HG03457 (cell line): Measurements from ENCODE around the gene GNB1L.
"Not testable (repeated sequence)": the region's sequence is repeated elsewhere in the genome, so short reads cannot be mapped to it uniquely, and the experiment has no call there.

ENCODE experiments used
- ATAC-seq: cut with Tn5 transposase; IDR thresholded peaks from one replicate; pipeline ENCODE4 v1.9.1; 2021; ENCODE audit warnings: moderate number of reproducible peaks; ENCODE audit not compliant: unreplicated experiment

The GNB1L gene

DNA sequence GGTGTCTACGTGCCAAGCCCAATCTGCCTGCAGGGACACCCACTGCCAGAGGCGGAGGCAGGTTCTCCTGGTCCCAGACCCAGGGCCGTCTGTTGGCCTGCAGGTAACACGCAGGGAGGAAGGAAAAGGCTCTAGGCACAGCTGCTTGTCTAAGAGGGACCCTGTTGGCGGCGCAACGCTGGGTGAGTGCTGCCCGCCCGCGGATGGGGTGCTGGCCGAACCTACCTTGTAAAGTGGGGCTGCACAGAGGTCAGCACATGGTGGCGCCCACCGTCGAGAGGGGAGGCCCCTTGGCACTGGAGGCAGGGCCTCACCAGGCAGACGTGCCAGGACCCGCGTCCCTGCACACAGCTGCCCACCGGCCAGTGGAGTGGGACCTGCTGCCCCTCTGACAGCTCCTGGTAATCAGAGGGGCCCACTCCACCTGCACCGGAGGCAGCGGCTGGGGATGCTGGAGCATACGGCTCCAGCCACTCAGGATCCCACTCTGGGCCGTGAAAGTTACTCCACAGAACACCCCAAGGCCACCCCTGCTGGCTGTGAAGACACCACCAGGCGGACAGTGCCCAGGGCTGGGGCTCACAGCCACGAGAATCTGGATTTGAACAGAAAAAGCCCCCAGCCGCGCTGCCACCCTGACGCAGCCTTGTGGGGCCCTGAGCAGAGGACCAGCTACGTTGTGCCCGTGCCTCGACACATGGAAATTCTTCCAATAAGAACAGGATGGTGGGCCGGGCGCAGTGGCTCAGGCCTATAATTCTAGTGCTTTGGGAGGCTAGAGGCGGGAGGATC lies 70.1 kb downstream of the GNB1L start:
- ATAC-seq, result no peak

DNA sequence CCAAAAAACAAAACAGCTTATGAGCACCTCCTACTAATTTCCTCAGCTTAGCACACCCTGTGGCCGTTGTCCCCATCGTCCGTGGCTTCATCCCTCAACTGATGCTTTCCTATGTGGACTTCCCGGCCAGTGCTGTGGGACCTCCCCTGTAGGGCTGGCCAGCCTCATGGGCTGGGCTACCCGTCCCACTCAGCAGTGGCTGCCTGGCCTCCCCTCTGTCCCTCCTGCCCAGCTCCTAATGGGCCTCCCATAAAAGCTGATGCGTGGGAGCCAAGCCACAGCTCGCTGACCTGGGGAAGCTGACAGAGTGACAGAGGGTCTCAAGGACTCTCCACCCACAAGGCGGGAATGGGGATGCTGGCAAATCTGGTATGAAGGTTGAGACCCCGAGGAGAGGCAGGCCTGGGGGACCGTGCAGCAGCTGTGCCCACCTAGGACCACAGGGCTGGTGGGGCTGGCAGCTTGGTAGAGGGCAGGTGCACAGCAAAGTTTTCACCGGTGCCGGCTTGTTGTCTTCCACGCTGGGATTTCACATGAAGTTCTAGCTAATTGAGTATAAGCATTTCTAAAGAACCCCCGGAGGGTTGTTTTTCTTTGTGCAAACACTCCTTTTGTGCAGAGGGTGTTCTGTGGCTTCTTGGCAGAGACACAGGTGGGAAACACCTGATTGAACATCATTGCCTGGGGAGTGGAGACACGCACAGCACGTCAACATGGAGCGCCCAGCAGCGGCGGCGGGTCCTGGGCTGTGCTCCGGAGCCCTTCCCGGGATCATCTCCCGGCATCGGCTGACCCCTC lies 70.9 kb downstream of the GNB1L start:
- ATAC-seq, result no peak

DNA sequence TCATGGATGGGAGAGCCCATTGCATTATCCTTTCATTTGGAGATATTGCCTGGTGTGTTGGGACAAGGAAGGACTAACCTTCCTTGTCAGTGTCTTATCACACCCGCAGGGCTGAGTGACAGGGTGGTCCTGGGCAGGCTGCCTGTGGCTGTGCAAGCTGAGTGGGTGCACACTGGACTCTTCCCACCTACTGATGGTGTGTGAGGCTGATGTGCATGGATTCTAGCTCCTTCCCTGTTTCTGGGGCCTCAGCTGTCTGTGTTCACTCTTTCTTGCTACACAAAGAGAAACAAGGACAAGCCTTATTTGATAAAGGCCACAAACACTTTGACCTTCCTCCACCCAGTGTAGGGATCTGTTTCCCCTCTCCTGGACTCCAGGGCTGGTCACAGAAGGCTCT lies 72.1 kb downstream of the GNB1L start:
- no peak for ATAC-seq

GRCh38 chr22:19779685-19780268 lies 74.9 kb downstream of the GNB1L start:
- ATAC-seq, result no peak

DNA sequence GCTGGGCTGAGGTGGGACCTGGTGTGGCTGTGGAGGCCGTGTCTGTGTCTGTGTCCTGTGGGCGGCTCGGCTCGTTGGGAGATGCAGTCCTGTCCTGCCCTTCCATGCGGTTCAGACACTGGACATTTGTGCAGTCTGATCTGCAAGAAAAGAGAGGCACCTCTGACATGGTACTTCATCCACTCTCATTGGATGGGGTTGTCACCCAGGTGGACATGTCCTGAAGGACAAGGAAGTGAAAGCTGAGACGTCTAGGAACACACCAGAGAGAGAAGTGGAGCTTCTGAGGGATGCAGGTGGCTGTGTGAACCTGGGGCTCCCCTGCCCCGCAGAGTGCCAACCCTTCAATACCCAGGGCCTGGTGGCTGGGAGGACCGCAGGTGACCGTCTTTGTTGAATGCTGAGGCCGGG lies 75.7 kb downstream of the GNB1L start:
- no peak for ATAC-seq

GRCh38 chr22:19777192-19777591 lies 77.5 kb downstream of the GNB1L start:
- ATAC-seq, result not testable (repeated sequence)

DNA sequence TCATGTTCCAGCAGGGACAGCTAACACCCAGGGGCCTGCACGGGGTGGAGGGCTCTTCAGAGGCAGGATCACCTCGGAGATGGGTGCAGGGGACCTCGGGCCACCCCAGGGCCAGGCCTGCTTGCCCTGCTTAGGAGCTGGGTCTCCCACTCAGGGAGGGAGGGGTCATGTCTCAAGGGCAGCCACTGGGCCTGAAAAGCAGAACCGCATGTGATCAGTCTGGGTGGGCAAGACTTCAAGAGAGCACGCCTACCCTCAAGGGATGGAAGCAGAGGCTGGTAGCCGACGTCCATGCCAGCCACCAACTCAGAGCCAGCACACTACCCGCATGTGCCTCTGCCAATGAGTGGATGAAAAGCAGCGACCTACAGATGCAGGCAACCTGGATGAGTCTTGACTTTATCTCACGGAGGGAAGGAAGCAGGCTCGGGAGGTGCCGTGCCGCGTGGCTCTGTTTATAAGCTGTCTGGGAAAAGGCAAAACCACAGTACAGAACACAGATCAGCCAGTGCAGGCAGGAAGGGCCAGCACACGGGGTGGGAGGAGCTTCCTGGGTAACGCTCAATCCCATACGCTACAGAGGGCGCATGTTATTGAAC lies 78.1 kb downstream of the GNB1L start:
- ATAC-seq, result no peak

- no peak for ATAC-seq
Measured at GRCh38 chr22:19775496-19776325, 79.0 kb downstream of the GNB1L start.

DNA sequence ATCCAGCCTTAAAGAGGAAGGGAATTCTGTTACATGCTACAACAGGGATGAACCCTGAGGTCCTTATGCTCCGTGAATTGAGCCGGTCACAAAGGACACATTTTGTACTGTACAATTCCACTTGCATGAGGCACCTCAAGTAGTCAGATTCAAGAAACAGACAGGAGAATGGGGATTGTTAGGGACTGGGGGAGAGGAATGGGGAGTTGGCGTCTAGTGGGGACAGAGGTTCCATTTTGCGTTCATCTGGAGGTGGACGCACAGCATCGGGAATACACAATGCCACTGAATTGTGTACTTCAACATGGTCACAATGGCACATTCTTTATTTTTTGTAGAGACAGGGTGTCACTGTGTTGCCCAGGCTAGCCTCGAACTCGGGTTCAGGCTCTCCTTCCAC lies 80.0 kb downstream of the GNB1L start:
- ATAC-seq, result no peak

- no peak for ATAC-seq
Measured at GRCh38 chr22:19773470-19774040, 81.1 kb downstream of the GNB1L start.

DNA sequence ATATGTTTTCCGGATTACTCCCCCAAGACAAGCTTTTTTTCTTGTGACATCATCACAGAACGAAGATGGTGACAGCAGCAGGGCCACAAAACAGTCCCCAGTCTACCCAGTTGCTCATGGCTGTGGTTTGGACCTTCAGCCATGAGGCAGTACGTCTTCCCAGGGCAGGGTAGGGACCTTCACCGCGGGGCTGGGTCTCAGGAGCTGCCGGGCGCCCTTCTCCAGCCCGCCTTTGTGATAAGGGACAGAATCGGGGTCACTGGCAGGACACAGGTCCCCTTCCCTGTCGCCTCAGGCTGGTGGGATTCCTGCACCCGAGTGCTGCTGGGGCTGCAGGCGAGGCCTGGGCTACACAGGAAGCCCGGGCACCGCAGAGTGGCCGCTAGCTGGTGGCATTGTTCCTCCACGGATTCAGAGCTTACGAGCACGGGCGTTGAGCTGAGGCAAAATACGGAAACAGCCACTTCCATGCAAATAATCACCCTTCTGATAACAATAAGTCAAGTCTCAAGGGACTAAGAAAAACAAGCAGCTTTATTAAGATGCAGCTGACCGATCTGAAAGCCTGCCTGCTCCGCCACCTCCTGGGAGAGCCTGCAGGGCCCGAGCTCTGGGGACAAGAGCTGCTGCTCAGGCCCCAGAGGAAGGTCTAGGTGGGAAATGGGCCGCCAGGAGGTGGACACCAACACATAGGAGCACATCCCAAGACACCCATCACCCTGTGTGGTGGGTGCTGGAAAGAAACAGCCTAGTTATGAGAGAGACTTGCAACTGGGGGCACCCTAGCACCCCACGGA lies 81.8 kb downstream of the GNB1L start:
- ATAC-seq, result no peak

DNA sequence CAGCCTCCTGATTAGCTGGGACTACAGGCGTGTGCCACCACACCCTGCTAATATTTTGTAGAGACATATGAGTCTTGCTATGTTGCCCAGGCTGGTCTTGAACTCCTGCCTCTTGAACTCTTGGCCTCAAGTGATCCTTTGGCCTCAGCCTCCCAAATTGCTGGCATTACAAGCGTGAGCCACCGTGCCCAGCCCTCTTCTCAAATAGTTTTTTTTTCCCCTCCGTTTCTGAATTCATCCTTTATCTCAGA lies 82.3 kb downstream of the GNB1L start:
- ATAC-seq, result no peak

DNA sequence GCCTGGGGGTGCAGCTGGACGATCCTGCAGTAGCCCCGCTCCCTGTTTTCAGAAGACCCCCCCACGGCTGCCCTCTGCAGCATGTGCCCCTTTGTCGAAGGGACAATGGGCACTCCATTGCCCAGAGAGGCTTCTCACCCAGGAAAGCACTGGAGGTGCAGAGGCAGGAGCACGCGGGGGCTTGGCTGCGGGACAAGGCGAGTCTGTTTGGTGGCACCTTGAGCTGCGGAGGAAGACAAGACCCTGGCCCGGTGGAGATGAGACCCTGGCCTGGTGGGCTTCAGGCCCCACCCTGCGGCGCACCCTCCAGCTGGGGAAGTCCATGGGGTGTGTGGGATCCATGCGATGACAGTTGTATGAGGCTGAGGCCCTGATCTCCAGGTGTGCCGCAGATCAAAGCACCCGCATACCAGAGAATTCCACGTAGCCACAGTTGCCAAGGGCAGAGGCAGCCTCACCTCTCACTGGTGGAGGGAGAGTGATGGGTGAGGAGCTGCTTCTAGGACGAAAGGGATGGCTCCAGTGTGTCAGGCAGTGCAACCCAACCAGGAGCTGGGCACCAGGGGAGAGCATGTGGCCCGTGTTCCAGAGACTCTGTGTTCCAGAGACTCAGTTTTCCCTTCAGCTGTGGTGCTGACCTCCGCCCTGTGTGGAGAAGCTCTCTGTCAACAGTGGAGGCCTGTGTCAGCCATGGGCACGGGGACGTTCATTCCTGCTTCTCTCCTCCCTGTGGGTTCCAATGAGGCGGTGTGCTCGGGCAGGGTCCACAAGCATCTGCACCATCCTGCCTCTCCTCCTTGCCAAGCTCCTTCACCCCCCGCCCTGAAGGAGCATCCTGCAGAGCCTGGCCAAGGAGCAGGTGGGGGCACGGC lies 84.1 kb downstream of the GNB1L start:
- no peak for ATAC-seq

- ATAC-seq, result no peak
Measured at GRCh38 chr22:19769393-19769715, 85.3 kb downstream of the GNB1L start.

DNA sequence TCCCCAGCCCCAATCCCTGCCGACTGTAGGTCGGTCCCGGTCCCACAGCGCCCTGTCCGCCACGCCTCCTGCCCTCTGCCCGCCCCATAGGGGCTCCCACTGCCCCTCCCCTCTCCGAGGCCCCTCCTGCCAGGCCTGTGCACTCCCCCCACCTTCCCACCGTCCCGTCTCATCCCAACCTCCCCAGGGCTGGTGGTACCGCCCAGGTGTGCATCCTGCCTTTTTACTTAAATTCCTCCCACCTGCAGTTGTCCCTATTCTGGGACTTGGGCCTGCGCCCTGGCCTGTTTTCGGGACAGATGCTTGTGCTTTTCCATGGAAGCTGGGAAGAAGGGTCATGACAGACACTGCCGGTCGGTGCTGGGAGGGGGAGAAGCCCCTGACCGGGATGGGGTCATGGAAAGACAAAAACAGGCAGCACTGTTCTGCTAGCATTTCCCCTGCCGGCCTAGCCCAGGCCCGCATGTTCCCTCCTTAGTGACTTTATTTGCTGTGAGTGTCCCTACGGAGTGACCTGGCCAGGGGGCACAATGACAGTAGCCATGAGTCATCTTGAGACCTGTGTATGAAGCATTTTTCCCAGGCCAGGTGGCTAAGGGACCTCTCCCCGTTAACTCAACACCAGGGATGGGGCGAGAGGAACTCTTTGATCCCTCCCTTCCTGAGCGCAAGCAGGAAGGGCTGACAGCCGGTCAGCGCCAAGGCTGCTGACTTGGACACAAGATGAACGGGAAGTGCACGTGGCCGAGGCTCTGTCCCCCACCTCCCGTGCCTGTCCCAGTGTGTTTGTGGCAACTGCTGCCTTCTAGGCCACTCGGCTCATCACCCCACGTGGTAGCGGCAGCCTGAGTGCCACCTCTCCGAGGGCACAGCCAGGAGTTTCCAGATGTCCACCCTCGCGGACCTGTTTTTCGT lies 87.0 kb downstream of the GNB1L start:
- ATAC-seq, result no peak

GRCh38 chr22:19766511-19767426 lies 87.9 kb downstream of the GNB1L start:
- ATAC-seq, result no peak

- no peak for ATAC-seq
Measured at GRCh38 chr22:19766240-19766510, 88.5 kb downstream of the GNB1L start.
